H1 (cell line): Measurements from ENCODE around the gene ZBTB47. TPM values are rescaled to one million over a fixed set of nuclear protein-coding genes. Genes with fewer than 3 reads are reported as not detected.

Experiments
- CHD7 ChIP-seq: fragments of 300-600 bp; sonication (generic); IDR thresholded peaks from 2 replicates; pipeline ENCODE4 v1.7.1; 2012; ENCODE audit warnings: low read length, moderate library complexity, mild to moderate bottlenecking, inconsistent platforms; ENCODE audit not compliant: insufficient replicate concordance
- KDM1A ChIP-seq: fragments of 200-600, 300-600 bp; sonication (generic); IDR thresholded peaks from 2 replicates; pipeline ENCODE4 v1.7.1; 2016; ENCODE audit warnings: mild to moderate bottlenecking, low read length, borderline replicate concordance
- NANOG ChIP-seq: IDR thresholded peaks from 2 replicates; pipeline ENCODE4 v1.6.1; 2011; ENCODE audit warnings: low read length, low read depth, mild to moderate bottlenecking, inconsistent platforms; ENCODE audit not compliant: insufficient read depth, poor library complexity, severe bottlenecking
- POLR2A ChIP-seq, 2 experiments: IDR thresholded peaks; 1 replicate in 1 of 2; 2 replicates in 1 of 2; pipeline ENCODE4 v1.6.1; 2011; ENCODE audit warnings: low read depth in 2 of 2, low read length in 2 of 2, mild to moderate bottlenecking in 2 of 2; ENCODE audit errors: control extremely low read depth in 1 of 2
- RBBP5 ChIP-seq: IDR thresholded peaks from 2 replicates; pipeline ENCODE4 v1.7.1; 2012; ENCODE audit warnings: low read depth, mild to moderate bottlenecking, inconsistent platforms, low read length, moderate library complexity, borderline replicate concordance
- RFX5 ChIP-seq: IDR thresholded peaks from 2 replicates; pipeline ENCODE4 v1.6.1; 2011; ENCODE audit warnings: low read depth, low read length, improper control_type of control experiment, borderline replicate concordance
- RNF2 ChIP-seq: fragments of 200-900, 300-1000 bp; sonication (generic); IDR thresholded peaks from 2 replicates; pipeline ENCODE4 v1.7.1; 2016; ENCODE audit warnings: borderline replicate concordance, low read depth, mild to moderate bottlenecking, antibody characterized with exemption, low read length; ENCODE audit not compliant: poor library complexity, severe bottlenecking; ENCODE audit errors: missing control alignments
- RXRA ChIP-seq: IDR thresholded peaks from 2 replicates; pipeline ENCODE4 v1.6.1; 2011; ENCODE audit warnings: low read depth, mild to moderate bottlenecking, low read length, moderate library complexity; ENCODE audit not compliant: insufficient read depth
- SP1 ChIP-seq: IDR thresholded peaks from 2 replicates; pipeline ENCODE4 v1.6.1; 2011; ENCODE audit warnings: low read depth, low read length
- TCF12 ChIP-seq: IDR thresholded peaks from 2 replicates; pipeline ENCODE4 v1.6.1; 2011; ENCODE audit warnings: low read depth, mild to moderate bottlenecking, low read length
- ZNF274 ChIP-seq: IDR thresholded peaks from 2 replicates; pipeline ENCODE4 v1.7.0; 2012; ENCODE audit warnings: low read length, borderline replicate concordance; ENCODE audit errors: extremely low read depth
- polyA plus RNA-seq, 7 experiments: library from polyadenylated mRNA; depleted of rRNA in 3 of 7; stranded (reverse) in 5 of 7; unstranded in 2 of 7; fragments of >200 nt in 5 of 7; fragments of 200-250 nt in 2 of 7; gene quantifications; 1 replicate in 5 of 7; 2 replicates in 1 of 7; 4 replicates in 1 of 7; pipeline versions ENCODE4 v1.2.1 to v1.2.3, GENCODE V29; 2011 to 2013; ENCODE audit warnings: missing spikeins in 2 of 7, mixed read lengths in 2 of 7
- total RNA-seq: library from RNA; stranded (reverse); fragmentation: NEBNext Ultra II Directional; extraction: Animal tissue kit (Norgen Biotek cat#: 25700); gene quantifications from 2 replicates; pipeline ENCODE4 v1.2.1, GENCODE V29; 2021

Gene ZBTB47
- total and polyA plus RNA-seq, 2 of the 8 experiments (the other 6 are each of a cell fraction or from before 2014, with no cell fraction given): 2.8 to 4.1 TPM

- no peak for TF ChIP-seq CHD7
- TF ChIP-seq RNF2: no peak
- no peak for TF ChIP-seq POLR2A (IDR thresholded peaks at IDR 0.05; ENCODE audit: control extremely low read depth in 1 of 2, low read depth in 2 of 2, low read length in 2 of 2)
- no peak for TF ChIP-seq ZNF274
- no peak for TF ChIP-seq SP1
- no peak for TF ChIP-seq RXRA
- TF ChIP-seq RFX5: no peak
- TF ChIP-seq RBBP5: no peak
- TF ChIP-seq NANOG: no peak
- no peak for TF ChIP-seq KDM1A
- TF ChIP-seq TCF12: no peak
These were observed 36.0 kb downstream of the ZBTB47 start (continued) for GRCh38 chr3:42689421-42690014.
